Measurements from ENCODE around the gene ICA1. TPM values are rescaled to one million over a fixed set of nuclear protein-coding genes. Genes with fewer than 3 reads are reported as not detected.

ICA1 gene
- total RNA-seq, 1 experiment from 2014 or later: not detected

DNA sequence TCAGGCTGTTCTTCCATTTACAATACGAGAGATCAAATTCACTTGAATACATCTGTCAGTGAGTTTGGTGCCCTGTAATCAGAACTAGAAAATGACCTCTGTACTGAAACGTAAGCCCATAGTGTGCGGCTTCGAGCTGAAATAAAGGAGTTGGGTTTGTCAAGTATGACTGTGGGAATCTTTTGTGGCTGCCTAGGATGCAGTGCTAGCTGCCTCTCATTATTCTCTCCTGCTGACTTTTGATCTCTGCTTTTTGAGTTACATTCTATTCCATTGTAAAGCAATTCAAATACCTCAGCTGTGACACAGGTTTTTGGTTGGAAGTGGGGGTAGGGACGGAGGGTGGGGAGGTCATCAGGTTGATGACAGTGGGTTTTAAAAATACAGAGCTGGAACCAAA, 40.4 kb downstream of the ICA1 start:
- H3K4me1 ChIP-seq: no peaks in the 10 kb centered on the region
- H3K27me3 ChIP-seq: no peaks in the 10 kb centered on the region
- H3K9me3 ChIP-seq (replicated peaks): no peaks in the 10 kb centered on the region
- no peak for DNase-seq
- H3K27ac ChIP-seq: no peak overlapping the region
- no peak overlapping the region for H3K4me3 ChIP-seq
- no peaks in the 10 kb centered on the region for H3K36me3 ChIP-seq

DNA sequence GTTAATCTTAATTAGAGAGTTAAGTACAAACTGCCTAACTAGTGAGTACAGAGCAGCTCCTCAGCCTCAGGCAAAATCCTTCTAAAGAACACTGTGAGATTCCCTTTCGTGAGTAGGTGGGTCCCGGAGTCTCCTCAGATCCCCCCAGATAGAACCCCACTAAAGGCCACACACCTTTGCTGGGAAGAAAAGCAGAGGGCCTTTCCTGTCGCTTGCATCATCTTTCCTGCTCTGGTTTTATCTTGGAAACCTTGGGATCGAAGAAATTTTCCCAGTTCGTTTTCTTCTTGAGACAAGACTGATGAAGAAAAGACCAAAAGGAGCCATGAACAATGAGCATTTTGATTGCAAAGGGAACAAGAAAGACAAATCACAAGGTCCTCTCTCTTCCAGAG, 40.9 kb downstream of the ICA1 start:
- no peaks in the 10 kb centered on the region for H3K27me3 ChIP-seq
- no peaks in the 10 kb centered on the region for H3K9me3 ChIP-seq (replicated peaks)
- no peak overlapping the region for H3K4me3 ChIP-seq
- DNase-seq: no peak
- no peaks in the 10 kb centered on the region for H3K36me3 ChIP-seq
- H3K4me1 ChIP-seq: no peaks in the 10 kb centered on the region
- no peak overlapping the region for H3K27ac ChIP-seq

DNA sequence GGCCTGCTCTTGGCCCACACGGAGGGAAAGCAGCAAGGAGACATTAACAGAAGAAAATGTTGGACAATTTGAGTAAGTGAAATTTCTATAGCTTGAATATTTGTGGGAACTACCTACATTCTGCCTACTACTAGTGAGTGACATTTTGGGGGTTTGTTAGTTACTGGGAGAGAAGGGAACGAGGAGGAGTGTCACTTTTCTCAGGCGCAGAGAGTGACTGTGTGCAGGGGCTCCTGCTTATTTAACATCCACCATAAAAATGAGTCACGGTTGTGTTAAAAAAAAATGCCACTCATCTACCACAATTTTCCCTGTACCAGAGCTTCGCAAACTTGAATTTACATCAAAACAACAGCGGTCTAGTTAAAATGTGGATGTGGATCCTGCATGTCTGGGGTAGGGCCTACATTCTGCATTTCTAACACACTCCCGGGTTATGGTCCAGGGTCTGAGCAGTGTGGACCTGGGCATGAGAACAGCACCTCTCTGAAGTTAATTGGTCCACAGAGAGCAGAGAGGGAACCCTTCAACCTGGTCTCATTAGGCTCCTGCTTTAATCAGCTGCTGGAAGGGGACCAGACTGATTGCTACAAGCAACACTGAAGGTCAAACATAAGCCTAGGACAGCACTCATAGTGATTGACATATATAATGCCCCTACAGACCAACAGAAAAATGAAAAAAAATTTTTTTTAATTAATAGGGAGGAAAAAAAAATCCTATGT, 41.4 kb downstream of the ICA1 start:
- Histone ChIP-seq H3K9me3 (replicated peaks) (no peaks in the 10 kb centered on the region), H3K27me3 (no peaks in the 10 kb centered on the region), H3K4me3 (no peak overlapping the region), H3K36me3 (no peaks in the 10 kb centered on the region), H3K4me1 (no peaks in the 10 kb centered on the region), H3K27ac (no peak overlapping the region)
- no peak for DNase-seq

DNA sequence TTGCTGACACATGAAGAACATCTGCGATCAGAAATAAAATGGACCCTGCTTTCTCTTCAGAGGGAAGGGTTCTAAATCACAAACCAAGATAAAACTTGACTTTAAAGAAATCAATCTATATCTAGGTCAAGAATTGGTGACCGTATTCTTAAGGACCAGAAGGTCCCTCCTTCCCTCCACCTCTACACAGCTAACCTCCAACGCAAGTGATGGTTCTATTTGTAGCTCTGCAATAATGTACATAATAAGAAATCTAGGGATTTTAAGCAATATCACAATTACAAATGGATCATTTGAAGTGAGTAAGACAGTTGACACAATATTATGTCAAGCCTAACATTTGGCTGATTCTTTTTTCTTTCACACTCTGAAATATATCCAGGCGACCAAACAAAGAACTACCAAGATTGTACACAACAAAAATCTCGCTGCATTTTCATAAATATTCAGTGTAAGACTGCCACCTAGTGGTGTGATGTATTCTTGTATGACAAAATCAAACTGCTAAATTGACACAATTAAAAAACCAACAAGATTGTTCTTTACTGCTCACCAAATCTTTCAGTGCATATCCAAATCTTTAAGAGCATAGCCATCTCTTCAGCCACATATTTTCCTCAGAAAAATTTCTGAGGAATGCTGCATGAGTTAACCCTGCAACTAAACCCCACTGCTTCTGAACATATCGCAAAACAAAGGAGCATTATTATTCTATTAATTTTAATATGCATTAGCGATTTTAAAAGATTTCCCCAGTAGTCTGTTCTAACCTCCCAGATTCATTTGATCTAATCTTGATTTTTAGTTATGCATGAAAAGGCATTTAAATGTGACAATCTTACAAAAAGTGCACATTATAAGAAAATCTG, 44.5 kb downstream of the ICA1 start:
- Histone ChIP-seq H3K4me3 (no peak overlapping the region), H3K4me1 (no peaks in the 10 kb centered on the region), H3K36me3 (no peaks in the 10 kb centered on the region), H3K27me3 (no peaks in the 10 kb centered on the region), H3K9me3 (replicated peaks) (no peaks in the 10 kb centered on the region), H3K27ac (no peak overlapping the region)
- peak; percentile 25 to 80 for DNase-seq

DNA sequence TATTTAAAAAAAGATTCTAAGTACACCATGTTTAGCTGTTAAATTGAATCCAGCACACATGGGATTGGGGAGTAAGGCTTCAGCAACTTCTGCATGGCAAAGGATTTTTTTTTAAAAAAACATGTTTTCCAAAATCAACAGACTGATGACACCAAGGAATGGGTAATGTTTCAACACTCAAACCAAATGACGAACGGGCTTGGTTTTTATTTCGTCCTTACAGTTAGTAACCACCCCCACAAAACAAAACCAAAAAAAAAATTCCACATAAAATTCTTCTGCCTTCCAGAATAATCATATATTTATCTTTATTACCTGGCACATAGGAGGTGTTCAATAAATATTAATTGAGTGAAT, 45.7 kb downstream of the ICA1 start:
- no peak overlapping the region for H3K27ac ChIP-seq
- no peaks in the 10 kb centered on the region for H3K4me1 ChIP-seq
- H3K9me3 ChIP-seq (replicated peaks): no peaks in the 10 kb centered on the region
- no peaks in the 10 kb centered on the region for H3K36me3 ChIP-seq
- no peak for DNase-seq
- H3K27me3 ChIP-seq: no peaks in the 10 kb centered on the region
- H3K4me3 ChIP-seq: no peak overlapping the region

DNA sequence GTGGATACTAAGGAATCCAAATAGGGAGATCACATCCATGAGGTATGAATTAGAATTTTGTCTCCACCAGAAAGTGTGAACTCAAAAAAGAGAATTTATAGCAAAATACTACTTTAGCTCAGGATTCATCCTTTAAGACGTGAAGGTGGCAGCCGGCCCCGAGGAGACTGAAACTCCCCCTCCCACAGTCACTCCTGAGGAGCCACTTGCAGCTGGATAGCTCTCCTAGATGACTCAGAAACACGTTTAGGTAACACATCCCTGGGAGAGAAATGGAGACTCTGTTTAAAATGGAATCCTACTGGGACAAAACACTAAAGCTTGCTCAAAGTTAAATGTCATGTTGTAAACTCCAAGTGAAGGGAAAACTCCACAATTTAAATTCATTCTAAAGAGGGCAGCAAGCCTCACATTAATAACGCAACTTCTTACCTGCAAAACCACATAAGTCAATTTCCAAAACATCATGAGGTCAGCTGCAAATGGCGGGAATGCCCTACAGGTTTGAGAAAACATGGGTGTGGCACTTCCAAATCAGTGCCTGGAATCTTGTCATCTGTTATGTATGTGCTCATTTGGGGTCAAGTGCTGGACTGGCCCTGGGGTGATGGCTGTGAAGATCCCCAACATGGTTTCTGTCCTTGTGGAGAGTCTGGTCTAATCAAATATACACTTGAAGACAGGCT, 46.2 kb downstream of the ICA1 start:
- no peaks in the 10 kb centered on the region for H3K27me3 ChIP-seq
- H3K4me1 ChIP-seq: no peaks in the 10 kb centered on the region
- H3K27ac ChIP-seq: no peak overlapping the region
- H3K4me3 ChIP-seq: no peak overlapping the region
- no peak for DNase-seq
- no peaks in the 10 kb centered on the region for H3K36me3 ChIP-seq
- no peaks in the 10 kb centered on the region for H3K9me3 ChIP-seq (replicated peaks)

DNA sequence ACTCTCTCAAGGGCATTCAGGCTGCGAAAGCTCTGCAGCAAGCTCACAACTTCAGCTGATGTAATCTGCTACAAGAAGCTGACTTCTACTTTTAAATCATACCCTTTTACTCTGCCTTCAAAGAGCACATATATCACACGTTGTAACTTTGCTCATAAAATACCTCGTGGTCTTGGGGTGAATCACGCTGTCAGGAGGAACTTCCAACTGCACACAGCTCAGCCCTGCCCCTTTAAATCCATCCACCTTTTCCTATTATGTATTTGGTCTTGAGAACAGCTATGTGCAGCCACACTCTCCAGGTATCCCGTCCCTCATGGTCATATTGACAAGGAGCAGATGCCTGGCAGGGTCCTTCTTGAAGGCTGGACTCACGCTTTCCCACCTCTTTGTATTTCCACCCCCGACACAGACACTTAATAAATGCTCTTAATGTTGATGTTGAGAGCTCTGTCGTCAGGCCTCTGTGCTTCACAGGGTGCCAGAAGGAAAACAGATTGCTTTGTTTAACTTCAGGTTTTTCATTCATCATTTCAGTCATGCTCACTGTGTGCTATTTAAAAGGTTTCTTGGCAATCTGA, 47.6 kb downstream of the ICA1 start:
- Histone ChIP-seq H3K9me3 (replicated peaks) (no peaks in the 10 kb centered on the region), H3K27me3 (no peaks in the 10 kb centered on the region), H3K27ac (no peak overlapping the region), H3K4me1 (no peaks in the 10 kb centered on the region), H3K36me3 (no peaks in the 10 kb centered on the region), H3K4me3 (no peak overlapping the region)
- no peak for DNase-seq

DNA sequence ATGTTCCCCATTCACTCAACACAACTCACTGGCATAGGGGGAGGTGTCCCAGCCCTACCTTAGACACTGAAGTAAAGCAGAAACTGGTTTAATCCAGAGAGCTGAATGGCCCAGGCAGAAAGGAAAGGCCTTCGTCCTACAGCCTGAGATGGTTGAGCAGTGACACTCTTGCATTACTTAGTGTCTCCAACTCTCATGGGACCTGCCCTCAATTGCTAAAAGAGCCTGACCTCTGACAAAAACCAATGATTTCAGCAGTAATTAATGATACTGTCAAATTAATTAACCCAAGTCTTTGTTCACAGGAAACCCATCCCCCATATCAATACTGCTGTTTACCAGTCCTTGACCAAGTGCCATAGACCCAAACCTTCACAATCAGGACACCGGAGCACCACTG, 48.6 kb downstream of the ICA1 start:
- Histone ChIP-seq H3K27me3 (0 out of 2 replicates have a peak, but pooled peaks cover 3% of the 10 kb centered on the region), H3K4me3 (no peak overlapping the region), H3K36me3 (no peaks in the 10 kb centered on the region), H3K9me3 (replicated peaks) (no peaks in the 10 kb centered on the region; the same call in 1 of the 2 replicates), H3K4me1 (no peaks in the 10 kb centered on the region), H3K27ac (no peak overlapping the region)
- DNase-seq: no peak

DNA sequence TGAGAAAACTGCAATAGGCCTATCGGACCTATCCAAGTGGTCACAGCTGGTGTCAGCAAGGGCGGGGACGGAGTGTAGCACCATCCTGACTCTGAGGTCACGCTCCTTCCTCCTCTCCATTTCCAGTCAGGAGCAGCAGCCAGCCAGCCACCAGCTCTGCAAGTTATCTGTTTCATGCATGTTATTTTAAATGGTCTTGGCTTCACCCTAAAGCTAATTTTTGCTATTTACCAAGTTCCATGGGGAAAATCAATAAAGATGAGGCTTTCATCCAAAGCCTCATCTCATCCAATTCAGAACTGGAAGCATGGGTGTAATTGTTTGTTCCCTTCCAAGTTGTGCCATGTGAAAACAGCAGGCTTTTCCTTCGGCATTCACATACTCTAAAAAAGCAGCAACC, 49.3 kb downstream of the ICA1 start:
- DNase-seq: no peak
- H3K27ac ChIP-seq: no peak overlapping the region
- H3K4me1 ChIP-seq: no peaks in the 10 kb centered on the region
- H3K4me3 ChIP-seq: no peak overlapping the region
- no peaks in the 10 kb centered on the region; the same call in 1 of the 2 replicates for H3K9me3 ChIP-seq (replicated peaks)
- 0 out of 2 replicates have a peak, but pooled peaks cover 3% of the 10 kb centered on the region for H3K27me3 ChIP-seq
- no peaks in the 10 kb centered on the region for H3K36me3 ChIP-seq

DNA sequence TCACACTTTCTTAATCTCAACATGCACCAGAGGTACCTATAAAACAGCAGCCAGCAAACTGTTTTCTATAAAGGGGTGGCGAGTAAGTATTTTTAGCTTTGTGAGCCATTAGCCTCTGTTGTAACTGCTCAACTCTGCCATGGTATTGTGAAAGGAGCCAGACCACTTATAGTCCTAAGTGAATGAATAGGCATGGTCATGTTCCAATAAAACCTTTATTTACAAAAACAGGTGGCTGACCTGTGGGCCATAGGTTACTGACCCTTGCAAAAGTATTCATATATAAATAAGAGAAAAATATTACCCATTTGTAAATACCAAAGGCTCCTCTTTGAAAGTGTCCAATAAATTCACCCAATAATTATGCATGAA, 50.3 kb downstream of the ICA1 start:
- Histone ChIP-seq H3K4me1 (no peaks in the 10 kb centered on the region), H3K36me3 (no peaks in the 10 kb centered on the region), H3K27ac (no peak overlapping the region), H3K27me3 (0 out of 2 replicates have a peak, but pooled peaks cover 3% of the 10 kb centered on the region), H3K4me3 (no peak overlapping the region), H3K9me3 (replicated peaks) (no peaks in the 10 kb centered on the region; the same call in 1 of the 2 replicates)
- no peak for DNase-seq

DNA sequence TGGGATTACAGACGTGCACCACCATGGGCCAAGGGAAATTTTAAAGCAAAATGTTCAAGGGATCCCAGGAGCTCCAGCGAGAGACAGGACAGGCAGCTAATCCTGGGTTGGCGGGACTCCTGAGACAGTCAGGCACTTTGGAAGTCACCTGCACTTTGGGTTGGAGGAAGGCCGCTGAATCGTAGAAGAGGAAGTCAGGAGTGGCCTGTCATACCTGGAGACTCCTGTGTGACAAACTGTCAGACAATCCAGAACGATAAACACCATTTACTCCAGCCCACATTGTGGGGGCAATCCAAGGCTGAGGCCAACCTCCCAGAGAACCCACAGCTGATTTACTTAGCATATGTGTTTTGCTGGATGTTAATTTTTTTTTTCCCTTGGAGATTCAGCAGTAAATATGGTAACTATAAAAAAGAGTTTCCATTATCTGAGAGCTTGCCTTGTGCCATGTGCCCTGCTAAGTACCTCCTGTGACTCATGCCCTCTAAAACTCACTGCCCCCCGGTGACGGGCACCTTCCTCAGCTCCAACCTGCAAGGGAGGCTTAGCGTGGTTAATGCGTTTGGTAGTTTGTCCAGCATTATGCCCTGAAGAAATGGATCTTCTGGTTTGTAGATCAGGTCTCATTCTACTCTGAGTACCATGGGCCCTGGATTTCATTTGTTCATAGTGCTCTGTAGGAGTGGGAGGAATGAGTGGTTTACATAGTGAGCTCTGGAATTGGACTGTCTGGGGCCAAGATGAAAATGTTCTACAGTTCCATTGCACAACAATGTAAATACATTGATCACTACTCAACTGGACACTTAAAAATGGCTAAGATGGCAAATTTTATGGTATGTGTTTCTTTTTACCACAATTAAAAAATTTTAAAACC, 50.9 kb downstream of the ICA1 start:
- Histone ChIP-seq H3K27ac (no peak overlapping the region), H3K4me3 (no peak overlapping the region), H3K4me1 (no peaks in the 10 kb centered on the region), H3K9me3 (replicated peaks) (no peaks in the 10 kb centered on the region; the same call in 1 of the 2 replicates), H3K36me3 (no peaks in the 10 kb centered on the region), H3K27me3 (0 out of 2 replicates have a peak, but pooled peaks cover 3% of the 10 kb centered on the region)
- DNase-seq: no peak

DNA sequence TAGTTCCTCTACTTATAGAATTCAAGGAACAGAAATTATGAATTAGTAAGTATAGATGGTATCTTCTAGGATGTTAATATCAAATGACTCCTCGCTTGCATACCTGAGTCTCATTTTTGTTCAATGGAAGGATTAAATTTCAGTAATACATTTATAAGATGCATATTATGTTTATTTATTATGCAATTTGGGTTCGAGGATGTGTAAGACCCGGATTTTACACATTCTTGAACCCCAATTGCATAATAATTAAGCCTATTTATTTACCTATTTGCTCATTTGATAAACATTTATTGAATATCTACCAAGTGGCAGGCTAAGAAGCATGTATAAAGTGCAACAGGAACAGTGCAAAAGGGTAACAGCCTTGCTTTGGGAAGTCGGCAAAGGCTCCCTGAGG, 52.6 kb downstream of the ICA1 start:
- Histone ChIP-seq H3K36me3 (no peaks in the 10 kb centered on the region), H3K27me3 (peaks cover 8% of the 10 kb centered on the region), H3K4me1 (no peaks in the 10 kb centered on the region), H3K4me3 (no peak overlapping the region), H3K9me3 (replicated peaks) (no peaks in the 10 kb centered on the region; the same call in 1 of the 2 replicates), H3K27ac (no peak overlapping the region)
- DNase-seq: no peak

DNA sequence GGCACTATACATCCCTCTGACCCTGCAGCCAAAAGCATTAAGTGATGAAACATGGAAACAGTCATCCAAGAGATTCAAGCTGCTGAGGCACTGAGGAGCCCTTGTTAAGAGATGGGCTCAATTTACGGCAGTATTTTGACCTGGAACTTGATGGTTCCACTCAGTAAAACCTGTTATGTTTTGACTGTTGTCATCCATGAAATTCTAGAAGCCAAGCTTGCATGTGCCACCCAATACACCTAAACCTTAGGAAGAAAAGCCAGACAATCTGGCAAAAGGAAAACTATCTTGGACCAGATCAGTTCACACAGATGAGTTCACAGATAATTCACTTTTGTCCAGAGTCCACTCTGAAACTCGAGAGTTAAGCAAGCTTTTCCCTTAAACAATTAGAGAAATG, 53.2 kb downstream of the ICA1 start:
- H3K27me3 ChIP-seq: peaks cover 8% of the 10 kb centered on the region
- H3K9me3 ChIP-seq (replicated peaks): no peaks in the 10 kb centered on the region; the same call in 1 of the 2 replicates
- no peak overlapping the region for H3K4me3 ChIP-seq
- no peaks in the 10 kb centered on the region for H3K4me1 ChIP-seq
- H3K36me3 ChIP-seq: no peaks in the 10 kb centered on the region
- no peak overlapping the region for H3K27ac ChIP-seq
- DNase-seq: no peak

DNA sequence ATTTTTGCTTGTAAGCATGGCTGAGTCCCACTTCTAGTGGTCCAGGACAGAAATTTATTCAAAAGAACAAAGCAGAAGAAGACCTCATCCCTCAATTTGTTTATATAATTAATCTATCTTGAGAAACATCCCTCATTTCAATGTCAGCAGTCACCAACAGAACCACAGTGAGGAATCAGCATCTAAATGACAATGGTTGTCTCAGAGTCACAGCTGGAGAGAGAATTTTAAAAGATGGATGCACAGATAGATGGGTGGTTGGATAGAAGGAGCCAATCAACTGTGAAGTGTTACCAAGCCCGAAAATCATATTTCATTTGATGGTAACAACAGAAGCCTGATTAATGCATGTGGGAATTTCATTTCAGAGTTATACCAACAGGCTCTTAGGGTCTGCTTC, 55.0 kb downstream of the ICA1 start:
- H3K4me1 ChIP-seq: no peaks in the 10 kb centered on the region
- H3K4me3 ChIP-seq: no peak overlapping the region
- no peaks in the 10 kb centered on the region for H3K36me3 ChIP-seq
- no peak overlapping the region for H3K27ac ChIP-seq
- no peak for DNase-seq
- peaks cover 8% of the 10 kb centered on the region for H3K27me3 ChIP-seq
- H3K9me3 ChIP-seq (replicated peaks): no peaks in the 10 kb centered on the region; the same call in 1 of the 2 replicates

All from SJCRH30 (cell line).